OCI-LY7 (cell line): ENCODE results near the gene GPR32. TPM values are rescaled to one million over a fixed set of nuclear protein-coding genes. Genes with fewer than 3 reads are reported as not detected.
"Not testable (repeated sequence)": the region's sequence is repeated elsewhere in the genome, so short reads cannot be mapped to it uniquely, and the experiment has no call there.

Experiments used
- BruUV-seq: library from RNA; stranded (reverse); fragments of 400-500 nt; replicated peaks from 2 replicates; lab custom pipeline; 2021; lab: Mats Ljungman, UMichigan
- CTCF ChIA-PET: fragments of 300-600 bp; sonication (Branson Sonifier 250); formaldehyde crosslinking; loops from one replicate; lab custom pipeline; 2022; ENCODE audit warnings: antibody characterized with exemption; ENCODE audit not compliant: unreplicated experiment; lab: Charles Lee
- POLR2A ChIA-PET: fragments of 300-600 bp; sonication (Branson Sonifier 250); formaldehyde crosslinking; loops from one replicate; lab custom pipeline; 2022; ENCODE audit warnings: antibody characterized with exemption; lab: Charles Lee
- DNase-seq: peaks from one replicate; pipeline ENCODE4 v3.0.0-alpha.2; 2015; ENCODE audit warnings: low spot score
- H2AFZ ChIP-seq: fragments of 200-600 bp; sonication (generic), shearing (Covaris generic); 2 replicates; pipeline ENCODE4 v1.6.1; 2014; ENCODE audit warnings: mild to moderate bottlenecking, antibody characterized with exemption, low read length, moderate library complexity
- H3K27ac ChIP-seq: fragments of 200-600 bp; sonication (generic); 2 replicates; pipeline ENCODE4 v1.5.1; 2014; ENCODE audit warnings: mixed run types, low read depth, mild to moderate bottlenecking, moderate library complexity, low read length, inconsistent platforms; ENCODE audit not compliant: poor library complexity, severe bottlenecking
- H3K36me3 ChIP-seq: fragments of 200-600 bp; sonication (generic); 2 replicates; pipeline ENCODE4 v1.6.1; 2014; ENCODE audit warnings: mild to moderate bottlenecking, antibody characterized with exemption, low read length, moderate library complexity, mixed read lengths; ENCODE audit not compliant: insufficient read depth
- H3K4me1 ChIP-seq: fragments of 200-600 bp; sonication (generic); 2 replicates; pipeline ENCODE4 v1.5.1; 2014; ENCODE audit warnings: mild to moderate bottlenecking, low read length; ENCODE audit not compliant: insufficient read depth, poor library complexity, severe bottlenecking
- H3K4me2 ChIP-seq: fragments of 200-600 bp; sonication (generic); 2 replicates; pipeline ENCODE4 v1.6.1; 2014; ENCODE audit warnings: mild to moderate bottlenecking, low read length
- H3K4me3 ChIP-seq: fragments of 200-600 bp; sonication (generic); 2 replicates; pipeline ENCODE4 v1.5.1; 2014; ENCODE audit warnings: mild to moderate bottlenecking, low read depth, low read length; ENCODE audit not compliant: poor library complexity, severe bottlenecking
- H3K79me2 ChIP-seq: fragments of 200-600 bp; sonication (generic); 2 replicates; pipeline ENCODE4 v1.6.1; 2016; ENCODE audit warnings: low read depth, mild to moderate bottlenecking, low read length, moderate library complexity, mixed read lengths; ENCODE audit not compliant: insufficient read depth
- H3K9me2 ChIP-seq: fragments of 200-600 bp; sonication (generic); 2 replicates; pipeline ENCODE4 v1.6.1; 2016; ENCODE audit warnings: mild to moderate bottlenecking, low read length, mixed read lengths; ENCODE audit not compliant: insufficient read depth
- H3K9me3 ChIP-seq: fragments of 200-600 bp; sonication (generic); 2 replicates; pipeline ENCODE4 v1.6.1; 2014; ENCODE audit warnings: mild to moderate bottlenecking, mixed run types, low read length, mixed read lengths
- H4K20me1 ChIP-seq: fragments of 200-600 bp; sonication (generic); 2 replicates; pipeline ENCODE4 v1.6.1; 2014; ENCODE audit warnings: mild to moderate bottlenecking, antibody characterized with exemption, low read length, moderate library complexity, mixed read lengths; ENCODE audit not compliant: insufficient read depth
- CTCF ChIP-seq: fragments of 200-600 bp; sonication (generic); conservative IDR thresholded peaks from 2 replicates; pipeline ENCODE4 v1.5.1; 2014; ENCODE audit warnings: mild to moderate bottlenecking, antibody characterized with exemption, low read length, moderate library complexity, mixed read lengths
- EZH2phosphoT487 ChIP-seq: fragments of 200-600 bp; sonication (generic); IDR thresholded peaks from 2 replicates; pipeline ENCODE4 v1.6.1; 2018; ENCODE audit warnings: low read depth, borderline replicate concordance, mild to moderate bottlenecking, mixed run types, antibody characterized with exemption, low read length, moderate library complexity, mixed read lengths
- intact Hi-C: fragments of 100-400 bp; cut with micrococcal nuclease; formaldehyde crosslinking; loops from one replicate; pipeline ENCODE4 v1.10.0; 2022; ENCODE audit not compliant: unreplicated experiment
- total RNA-seq, 2 experiments: library from RNA; depleted of rRNA in 1 of 2; stranded (reverse); fragments of >200 nt in 1 of 2; shearing (Covaris generic) in 1 of 2; gene quantifications; 2 replicates each; pipeline ENCODE4 v1.2.3, GENCODE V29; 2014 to 2022

GPR32 gene
- total RNA-seq, 2 experiments from 2014 or later, result not detected

- intact Hi-C loops, result loop anchor here (5.0 to 10.0 kb wide), 4 partner anchors 141 to 416 kb away; partner anchors contain the start of gene NAPSA
- Histone ChIP-seq H3K9me3 (no peaks in the 10 kb centered on the region), H3K79me2 (no peaks in the 10 kb centered on the region), H3K36me3 (no peaks in the 10 kb centered on the region), H3K4me2 (no peak overlapping the region), H3K27ac (no peak overlapping the region), H4K20me1 (no peaks in the 10 kb centered on the region), H2AFZ (no peak overlapping the region), H3K4me3 (no peak overlapping the region), H3K4me1 (no peaks in the 10 kb centered on the region), H3K9me2 (no peaks in the 10 kb centered on the region)
- ChIA-PET POLR2A (interaction anchor here (0.6 kb wide), 1 partner anchor 10 kb away, joined by 3 read pairs; the partner anchor contains the start of gene GPR32), CTCF (no interaction called here)
- no peak for DNase-seq
- no peak for TF ChIP-seq EZH2phosphoT487
- TF ChIP-seq CTCF, result no peak
- BruUV-seq, result no TSS peak
These were observed 10.6 kb downstream of the GPR32 start for GRCh38 chr19:50780753-50781435.

- CTCF ChIA-PET, result not testable (repeated sequence)
These were observed 13.5 kb downstream of the GPR32 start for GRCh38 chr19:50783848-50784152.

GRCh38 chr19:50784710-50785109 is 14.4 kb downstream of the GPR32 start:
- Histone ChIP-seq H3K9me3 (no peaks in the 10 kb centered on the region), H3K4me1 (no peaks in the 10 kb centered on the region), H3K4me2 (no peak overlapping the region), H3K9me2 (no peaks in the 10 kb centered on the region), H3K79me2 (no peaks in the 10 kb centered on the region), H3K27ac (no peak overlapping the region), H3K4me3 (no peak overlapping the region), H2AFZ (no peak overlapping the region), H3K36me3 (no peaks in the 10 kb centered on the region), H4K20me1 (no peaks in the 10 kb centered on the region)
- TF ChIP-seq EZH2phosphoT487 (no peak), CTCF (no peak)
- intact Hi-C loops, result loop anchor here (5.0 to 10.0 kb wide), 4 partner anchors 138 to 420 kb away; partner anchors contain the start of gene NAPSA
- BruUV-seq, result no TSS peak
- ChIA-PET CTCF (no interaction called here), POLR2A (interaction anchor here (0.6 kb wide), 1 partner anchor 131 kb away, joined by 3 read pairs; no protein-coding TSS in a partner anchor)
- DNase-seq, result no peak

More at GRCh38 chr19:50783848-50784152, 13.5 kb downstream of the GPR32 start:
- H4K20me1 ChIP-seq, H3K4me1 ChIP-seq, POLR2A ChIA-PET, H3K79me2 ChIP-seq, H2AFZ ChIP-seq, H3K27ac ChIP-seq, H3K4me2 ChIP-seq, H3K9me3 ChIP-seq, DNase-seq, BruUV-seq, H3K36me3 ChIP-seq, H3K4me3 ChIP-seq, H3K9me2 ChIP-seq: not testable (repeated sequence)
- intact Hi-C loops, result loop anchor here (1.0 to 10.0 kb wide), 6 partner anchors 78 to 419 kb away; partner anchors contain the start of gene NAPSA
